Measurements from ENCODE around the gene PLCB4. TPM values are rescaled to one million over a fixed set of nuclear protein-coding genes. Genes with fewer than 3 reads are reported as not detected.

The PLCB4 gene
- total RNA-seq, 1 experiment from 2014 or later: 12.6 TPM

DNA sequence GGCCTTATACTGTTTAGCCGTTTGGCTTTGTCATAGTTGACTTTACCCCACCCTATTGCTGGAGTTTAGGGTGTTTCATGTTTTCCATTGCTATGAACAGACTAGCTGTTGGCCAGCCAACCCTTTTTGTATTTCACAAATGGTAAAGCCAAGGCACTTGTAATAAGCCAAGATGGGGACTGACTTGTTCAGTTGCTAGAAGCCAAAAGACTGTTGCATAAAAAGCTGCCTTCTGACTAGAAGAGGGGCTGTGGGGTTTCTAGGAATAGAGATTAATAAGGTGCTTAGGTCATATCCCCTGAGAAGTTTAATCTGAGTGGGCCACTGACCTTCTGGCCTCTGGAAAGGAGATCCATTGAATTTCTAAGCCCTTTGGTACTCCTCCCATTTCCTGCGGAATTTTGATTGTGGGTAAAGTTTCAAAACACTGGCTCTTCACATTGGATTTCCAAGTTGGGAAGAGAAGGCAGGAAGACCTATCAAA lies 211.1 kb downstream of the PLCB4 start:
- peaks cover 14% of the 10 kb centered on the region for H3K4me1 Mint-ChIP-seq
- H3K27ac Mint-ChIP-seq: no peak overlapping the region
- no peaks in the 10 kb centered on the region for H3K27me3 Mint-ChIP-seq (ENCODE audit: low read depth)
- ATAC-seq (no peak), DNase-seq (ENCODE audit: low spot score) (no peak)
- peaks cover 5% of the 10 kb centered on the region; the same call in 1 of the 2 replicates for H3K36me3 Mint-ChIP-seq
- peaks cover 8% of the 10 kb centered on the region for H3K9me3 Mint-ChIP-seq
- TF ChIP-seq TEAD1 (CRISPR knock-in tag; IDR thresholded peaks at IDR 0.05) (no peak), ZNF219 (CRISPR knock-in tag; IDR thresholded peaks at IDR 0.05; ENCODE audit: borderline replicate concordance) (no peak), ZNF263 (CRISPR knock-in tag; IDR thresholded peaks at IDR 0.05; ENCODE audit: low read depth) (no peak), PRRX2 (CRISPR knock-in tag; IDR thresholded peaks at IDR 0.05) (no peak), ZNF121 (CRISPR knock-in tag; IDR thresholded peaks at IDR 0.05) (no peak), GTF2I (CRISPR knock-in tag; conservative IDR thresholded peaks at IDR 0.05) (no peak), ZNF671 (CRISPR knock-in tag; IDR thresholded peaks at IDR 0.05) (no peak), ZNF138 (CRISPR knock-in tag; conservative IDR thresholded peaks at IDR 0.05) (no peak), CREB1 (CRISPR knock-in tag; IDR thresholded peaks at IDR 0.05) (no peak), NR3C1 (CRISPR knock-in tag; conservative IDR thresholded peaks at IDR 0.05; ENCODE audit: low read depth) (no peak), ZNF423 (CRISPR knock-in tag; IDR thresholded peaks at IDR 0.05) (no peak), FOXP1 (CRISPR knock-in tag; IDR thresholded peaks at IDR 0.05; ENCODE audit: borderline replicate concordance) (no peak), KAT7 (CRISPR knock-in tag; IDR thresholded peaks at IDR 0.05; ENCODE audit: borderline replicate concordance) (no peak)
- TF ChIP-seq, protein P1, sequence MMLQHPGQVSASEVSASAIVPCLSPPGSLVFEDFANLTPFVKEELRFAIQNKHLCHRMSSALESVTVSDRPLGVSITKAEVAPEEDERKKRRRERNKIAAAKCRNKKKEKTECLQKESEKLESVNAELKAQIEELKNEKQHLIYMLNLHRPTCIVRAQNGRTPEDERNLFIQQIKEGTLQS (CRISPR knock-in tag; conservative IDR thresholded peaks at IDR 0.05): no peak
- TF ChIP-seq, protein P2, sequence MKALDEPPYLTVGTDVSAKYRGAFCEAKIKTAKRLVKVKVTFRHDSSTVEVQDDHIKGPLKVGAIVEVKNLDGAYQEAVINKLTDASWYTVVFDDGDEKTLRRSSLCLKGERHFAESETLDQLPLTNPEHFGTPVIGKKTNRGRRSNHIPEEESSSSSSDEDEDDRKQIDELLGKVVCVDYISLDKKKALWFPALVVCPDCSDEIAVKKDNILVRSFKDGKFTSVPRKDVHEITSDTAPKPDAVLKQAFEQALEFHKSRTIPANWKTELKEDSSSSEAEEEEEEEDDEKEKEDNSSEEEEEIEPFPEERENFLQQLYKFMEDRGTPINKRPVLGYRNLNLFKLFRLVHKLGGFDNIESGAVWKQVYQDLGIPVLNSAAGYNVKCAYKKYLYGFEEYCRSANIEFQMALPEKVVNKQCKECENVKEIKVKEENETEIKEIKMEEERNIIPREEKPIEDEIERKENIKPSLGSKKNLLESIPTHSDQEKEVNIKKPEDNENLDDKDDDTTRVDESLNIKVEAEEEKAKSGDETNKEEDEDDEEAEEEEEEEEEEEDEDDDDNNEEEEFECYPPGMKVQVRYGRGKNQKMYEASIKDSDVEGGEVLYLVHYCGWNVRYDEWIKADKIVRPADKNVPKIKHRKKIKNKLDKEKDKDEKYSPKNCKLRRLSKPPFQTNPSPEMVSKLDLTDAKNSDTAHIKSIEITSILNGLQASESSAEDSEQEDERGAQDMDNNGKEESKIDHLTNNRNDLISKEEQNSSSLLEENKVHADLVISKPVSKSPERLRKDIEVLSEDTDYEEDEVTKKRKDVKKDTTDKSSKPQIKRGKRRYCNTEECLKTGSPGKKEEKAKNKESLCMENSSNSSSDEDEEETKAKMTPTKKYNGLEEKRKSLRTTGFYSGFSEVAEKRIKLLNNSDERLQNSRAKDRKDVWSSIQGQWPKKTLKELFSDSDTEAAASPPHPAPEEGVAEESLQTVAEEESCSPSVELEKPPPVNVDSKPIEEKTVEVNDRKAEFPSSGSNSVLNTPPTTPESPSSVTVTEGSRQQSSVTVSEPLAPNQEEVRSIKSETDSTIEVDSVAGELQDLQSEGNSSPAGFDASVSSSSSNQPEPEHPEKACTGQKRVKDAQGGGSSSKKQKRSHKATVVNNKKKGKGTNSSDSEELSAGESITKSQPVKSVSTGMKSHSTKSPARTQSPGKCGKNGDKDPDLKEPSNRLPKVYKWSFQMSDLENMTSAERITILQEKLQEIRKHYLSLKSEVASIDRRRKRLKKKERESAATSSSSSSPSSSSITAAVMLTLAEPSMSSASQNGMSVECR (CRISPR knock-in tag; IDR thresholded peaks at IDR 0.05; ENCODE audit: borderline replicate concordance): no peak
- TF ChIP-seq, protein P3, sequence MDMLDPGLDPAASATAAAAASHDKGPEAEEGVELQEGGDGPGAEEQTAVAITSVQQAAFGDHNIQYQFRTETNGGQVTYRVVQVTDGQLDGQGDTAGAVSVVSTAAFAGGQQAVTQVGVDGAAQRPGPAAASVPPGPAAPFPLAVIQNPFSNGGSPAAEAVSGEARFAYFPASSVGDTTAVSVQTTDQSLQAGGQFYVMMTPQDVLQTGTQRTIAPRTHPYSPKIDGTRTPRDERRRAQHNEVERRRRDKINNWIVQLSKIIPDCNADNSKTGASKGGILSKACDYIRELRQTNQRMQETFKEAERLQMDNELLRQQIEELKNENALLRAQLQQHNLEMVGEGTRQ (CRISPR knock-in tag; IDR thresholded peaks at IDR 0.05): no peak
- TF ChIP-seq, protein P4, sequence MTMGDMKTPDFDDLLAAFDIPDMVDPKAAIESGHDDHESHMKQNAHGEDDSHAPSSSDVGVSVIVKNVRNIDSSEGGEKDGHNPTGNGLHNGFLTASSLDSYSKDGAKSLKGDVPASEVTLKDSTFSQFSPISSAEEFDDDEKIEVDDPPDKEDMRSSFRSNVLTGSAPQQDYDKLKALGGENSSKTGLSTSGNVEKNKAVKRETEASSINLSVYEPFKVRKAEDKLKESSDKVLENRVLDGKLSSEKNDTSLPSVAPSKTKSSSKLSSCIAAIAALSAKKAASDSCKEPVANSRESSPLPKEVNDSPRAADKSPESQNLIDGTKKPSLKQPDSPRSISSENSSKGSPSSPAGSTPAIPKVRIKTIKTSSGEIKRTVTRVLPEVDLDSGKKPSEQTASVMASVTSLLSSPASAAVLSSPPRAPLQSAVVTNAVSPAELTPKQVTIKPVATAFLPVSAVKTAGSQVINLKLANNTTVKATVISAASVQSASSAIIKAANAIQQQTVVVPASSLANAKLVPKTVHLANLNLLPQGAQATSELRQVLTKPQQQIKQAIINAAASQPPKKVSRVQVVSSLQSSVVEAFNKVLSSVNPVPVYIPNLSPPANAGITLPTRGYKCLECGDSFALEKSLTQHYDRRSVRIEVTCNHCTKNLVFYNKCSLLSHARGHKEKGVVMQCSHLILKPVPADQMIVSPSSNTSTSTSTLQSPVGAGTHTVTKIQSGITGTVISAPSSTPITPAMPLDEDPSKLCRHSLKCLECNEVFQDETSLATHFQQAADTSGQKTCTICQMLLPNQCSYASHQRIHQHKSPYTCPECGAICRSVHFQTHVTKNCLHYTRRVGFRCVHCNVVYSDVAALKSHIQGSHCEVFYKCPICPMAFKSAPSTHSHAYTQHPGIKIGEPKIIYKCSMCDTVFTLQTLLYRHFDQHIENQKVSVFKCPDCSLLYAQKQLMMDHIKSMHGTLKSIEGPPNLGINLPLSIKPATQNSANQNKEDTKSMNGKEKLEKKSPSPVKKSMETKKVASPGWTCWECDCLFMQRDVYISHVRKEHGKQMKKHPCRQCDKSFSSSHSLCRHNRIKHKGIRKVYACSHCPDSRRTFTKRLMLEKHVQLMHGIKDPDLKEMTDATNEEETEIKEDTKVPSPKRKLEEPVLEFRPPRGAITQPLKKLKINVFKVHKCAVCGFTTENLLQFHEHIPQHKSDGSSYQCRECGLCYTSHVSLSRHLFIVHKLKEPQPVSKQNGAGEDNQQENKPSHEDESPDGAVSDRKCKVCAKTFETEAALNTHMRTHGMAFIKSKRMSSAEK (CRISPR knock-in tag; IDR thresholded peaks at IDR 0.05; ENCODE audit: borderline replicate concordance): no peak
- TF ChIP-seq, protein P5, sequence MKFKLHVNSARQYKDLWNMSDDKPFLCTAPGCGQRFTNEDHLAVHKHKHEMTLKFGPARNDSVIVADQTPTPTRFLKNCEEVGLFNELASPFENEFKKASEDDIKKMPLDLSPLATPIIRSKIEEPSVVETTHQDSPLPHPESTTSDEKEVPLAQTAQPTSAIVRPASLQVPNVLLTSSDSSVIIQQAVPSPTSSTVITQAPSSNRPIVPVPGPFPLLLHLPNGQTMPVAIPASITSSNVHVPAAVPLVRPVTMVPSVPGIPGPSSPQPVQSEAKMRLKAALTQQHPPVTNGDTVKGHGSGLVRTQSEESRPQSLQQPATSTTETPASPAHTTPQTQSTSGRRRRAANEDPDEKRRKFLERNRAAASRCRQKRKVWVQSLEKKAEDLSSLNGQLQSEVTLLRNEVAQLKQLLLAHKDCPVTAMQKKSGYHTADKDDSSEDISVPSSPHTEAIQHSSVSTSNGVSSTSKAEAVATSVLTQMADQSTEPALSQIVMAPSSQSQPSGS (CRISPR knock-in tag; IDR thresholded peaks at IDR 0.05; ENCODE audit: borderline replicate concordance, low read depth): no peak
- TF ChIP-seq, protein P6, sequence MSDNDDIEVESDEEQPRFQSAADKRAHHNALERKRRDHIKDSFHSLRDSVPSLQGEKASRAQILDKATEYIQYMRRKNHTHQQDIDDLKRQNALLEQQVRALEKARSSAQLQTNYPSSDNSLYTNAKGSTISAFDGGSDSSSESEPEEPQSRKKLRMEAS (CRISPR knock-in tag; IDR thresholded peaks at IDR 0.05): no peak
- TF ChIP-seq, protein P7, sequence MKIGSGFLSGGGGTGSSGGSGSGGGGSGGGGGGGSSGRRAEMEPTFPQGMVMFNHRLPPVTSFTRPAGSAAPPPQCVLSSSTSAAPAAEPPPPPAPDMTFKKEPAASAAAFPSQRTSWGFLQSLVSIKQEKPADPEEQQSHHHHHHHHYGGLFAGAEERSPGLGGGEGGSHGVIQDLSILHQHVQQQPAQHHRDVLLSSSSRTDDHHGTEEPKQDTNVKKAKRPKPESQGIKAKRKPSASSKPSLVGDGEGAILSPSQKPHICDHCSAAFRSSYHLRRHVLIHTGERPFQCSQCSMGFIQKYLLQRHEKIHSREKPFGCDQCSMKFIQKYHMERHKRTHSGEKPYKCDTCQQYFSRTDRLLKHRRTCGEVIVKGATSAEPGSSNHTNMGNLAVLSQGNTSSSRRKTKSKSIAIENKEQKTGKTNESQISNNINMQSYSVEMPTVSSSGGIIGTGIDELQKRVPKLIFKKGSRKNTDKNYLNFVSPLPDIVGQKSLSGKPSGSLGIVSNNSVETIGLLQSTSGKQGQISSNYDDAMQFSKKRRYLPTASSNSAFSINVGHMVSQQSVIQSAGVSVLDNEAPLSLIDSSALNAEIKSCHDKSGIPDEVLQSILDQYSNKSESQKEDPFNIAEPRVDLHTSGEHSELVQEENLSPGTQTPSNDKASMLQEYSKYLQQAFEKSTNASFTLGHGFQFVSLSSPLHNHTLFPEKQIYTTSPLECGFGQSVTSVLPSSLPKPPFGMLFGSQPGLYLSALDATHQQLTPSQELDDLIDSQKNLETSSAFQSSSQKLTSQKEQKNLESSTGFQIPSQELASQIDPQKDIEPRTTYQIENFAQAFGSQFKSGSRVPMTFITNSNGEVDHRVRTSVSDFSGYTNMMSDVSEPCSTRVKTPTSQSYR (CRISPR knock-in tag; IDR thresholded peaks at IDR 0.05): no peak
- ChIA-PET POLR2A (no interaction called here), CTCF (no interaction called here)
- no peak overlapping the region for H3K4me3 Mint-ChIP-seq

Measured in WTC11 (cell line).